Measurements from ENCODE around the gene FOXQ1.

- no peak for TF ChIP-seq GATA2 (IDR thresholded peaks at IDR 0.05; ENCODE audit: low read depth, low read length)
- no peak for TF ChIP-seq GATA3 (IDR thresholded peaks at IDR 0.05; ENCODE audit: low read depth, low read length)
Observed at GRCh38 chr6:1315560-1316386, 3.9 kb downstream of the FOXQ1 start.

Data from SH-SY5Y (cell line).